Activated effector memory CD4-positive, alpha-beta T cell treated with anti-CD3 and anti-CD28 coated beads, Interleukin-2, amount 50 U/mL, for 16 hours (primary cell): ENCODE results near the gene FAM209B.
"Not testable (repeated sequence)": the region's sequence is repeated elsewhere in the genome, so short reads cannot be mapped to it uniquely, and the experiment has no call there.

Experiments
- DNase-seq: peaks from one replicate; pipeline ENCODE4 v3.0.0-alpha.2; 2020

Gene FAM209B

GRCh38 chr20:56542489-56543030 is 9.5 kb downstream of the FAM209B start:
- no peak for DNase-seq

GRCh38 chr20:56551571-56551970 is 18.5 kb downstream of the FAM209B start:
- no peak for DNase-seq

- no peak for DNase-seq
These were observed 20.0 kb downstream of the FAM209B start for GRCh38 chr20:56552911-56553629.

GRCh38 chr20:56554869-56555268 is 21.8 kb downstream of the FAM209B start:
- DNase-seq: no peak

- no peak for DNase-seq
These were observed 25.9 kb downstream of the FAM209B start for GRCh38 chr20:56558968-56559367.

- not testable (repeated sequence) for DNase-seq
These were observed 31.5 kb downstream of the FAM209B start for GRCh38 chr20:56564526-56564925.

GRCh38 chr20:56565511-56565910 is 32.5 kb downstream of the FAM209B start:
- no peak for DNase-seq

GRCh38 chr20:56566621-56567020 is 33.6 kb downstream of the FAM209B start:
- no peak for DNase-seq

- DNase-seq: no peak
These were observed 37.8 kb downstream of the FAM209B start for GRCh38 chr20:56570832-56571231.

GRCh38 chr20:56572172-56572571 is 39.1 kb downstream of the FAM209B start:
- DNase-seq: no peak

GRCh38 chr20:56573986-56574385 is 40.9 kb downstream of the FAM209B start:
- no peak for DNase-seq

- DNase-seq: no peak
These were observed 41.6 kb downstream of the FAM209B start for GRCh38 chr20:56574531-56575142.

- DNase-seq: no peak
These were observed 42.1 kb downstream of the FAM209B start for GRCh38 chr20:56575157-56575556.

- DNase-seq: no peak
These were observed 42.9 kb downstream of the FAM209B start for GRCh38 chr20:56575961-56576360.

- DNase-seq: no peak
These were observed 46.3 kb downstream of the FAM209B start for GRCh38 chr20:56579301-56579710.

- DNase-seq: no peak
These were observed 47.2 kb downstream of the FAM209B start for GRCh38 chr20:56580226-56580625.

- DNase-seq: no peak
These were observed 48.7 kb downstream of the FAM209B start for GRCh38 chr20:56581701-56582100.

- no peak for DNase-seq
These were observed 49.5 kb downstream of the FAM209B start for GRCh38 chr20:56582542-56582941.

- DNase-seq: no peak
These were observed 51.9 kb downstream of the FAM209B start for GRCh38 chr20:56584916-56585315.
